GM12892 (cell line): ENCODE measurements around the gene CENPU.

ENCODE experiments used
- POLR2A ChIP-seq: IDR thresholded peaks from 2 replicates; pipeline ENCODE4 v1.6.1; 2011; ENCODE audit warnings: low read depth, low read length, control low read depth
- TAF1 ChIP-seq: IDR thresholded peaks from 2 replicates; pipeline ENCODE4 v1.6.1; 2011; ENCODE audit warnings: low read depth, mild to moderate bottlenecking, control low read depth, low read length, borderline replicate concordance

DNA sequence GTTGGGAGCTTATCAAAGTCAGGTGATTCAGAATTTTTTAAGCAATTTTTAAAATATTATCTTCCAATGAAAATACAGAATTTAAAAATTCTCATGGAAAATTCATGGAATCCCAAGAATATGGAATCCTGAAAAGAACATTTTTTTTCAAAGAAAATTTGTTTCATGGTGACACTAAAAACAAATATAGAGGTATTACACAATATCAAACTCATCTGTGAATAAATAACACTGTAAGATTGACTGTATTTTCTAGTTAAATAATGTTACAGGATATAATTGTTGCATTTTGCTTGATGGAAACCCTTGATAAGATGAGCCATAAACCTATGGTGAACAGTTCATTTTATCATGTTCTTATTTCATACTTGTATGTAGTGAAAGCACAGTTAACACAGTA, 72.9 kb downstream of the CENPU start:
- TF ChIP-seq TAF1 (no peak), POLR2A (no peak)
